Measurements from ENCODE around the gene KCNJ5.

The KCNJ5 gene

DNA sequence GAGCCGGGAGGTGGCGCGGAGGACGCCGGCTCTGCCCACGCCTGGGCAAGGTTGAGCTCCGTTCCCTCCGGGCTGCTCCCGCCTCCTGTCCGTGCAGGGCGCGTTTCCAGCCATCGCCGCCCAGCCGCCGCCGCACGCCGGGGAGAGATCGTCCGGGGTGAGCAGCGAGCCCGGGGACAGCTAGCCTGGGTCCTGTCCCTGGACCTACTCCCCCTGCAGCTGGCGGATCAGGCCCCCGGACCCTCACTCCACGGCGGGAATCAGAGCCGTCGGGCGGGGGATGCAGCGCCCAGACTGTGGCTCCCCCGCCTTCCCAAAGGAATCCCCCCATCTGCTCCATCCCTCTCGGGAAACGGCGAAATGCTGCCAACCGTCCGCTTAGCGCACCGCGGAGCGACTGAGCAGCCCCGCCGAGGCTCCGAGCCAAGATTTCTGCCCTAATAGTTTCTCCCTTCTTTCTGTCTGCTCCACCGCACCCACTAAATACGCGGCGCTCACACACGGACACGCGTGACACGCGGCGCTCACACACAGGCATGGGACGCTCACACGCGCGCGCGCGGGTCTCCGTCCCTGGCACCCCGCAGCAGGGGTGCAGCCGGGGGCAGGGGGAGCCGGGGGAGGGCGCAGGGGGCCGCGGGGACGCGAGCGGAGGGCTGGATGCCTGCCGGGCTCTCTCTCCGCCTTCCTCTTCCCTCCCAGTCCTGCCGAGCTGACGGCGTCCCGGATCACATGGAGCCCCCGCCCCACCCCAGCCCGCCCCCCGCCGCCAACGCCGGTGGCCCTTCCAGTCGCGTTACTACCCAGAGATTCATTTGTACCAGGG lies at the start of gene KCNJ5:
Gene KCNJ5, plus strand, starts transcription at position 814 of the 826 bp plus-strand sequence. CDS start 19,918 bp downstream, outside the sequence.
- DNase-seq (ENCODE audit: extremely low read depth in 1 of 2, low read depth in 1 of 2), result no peak

DNA sequence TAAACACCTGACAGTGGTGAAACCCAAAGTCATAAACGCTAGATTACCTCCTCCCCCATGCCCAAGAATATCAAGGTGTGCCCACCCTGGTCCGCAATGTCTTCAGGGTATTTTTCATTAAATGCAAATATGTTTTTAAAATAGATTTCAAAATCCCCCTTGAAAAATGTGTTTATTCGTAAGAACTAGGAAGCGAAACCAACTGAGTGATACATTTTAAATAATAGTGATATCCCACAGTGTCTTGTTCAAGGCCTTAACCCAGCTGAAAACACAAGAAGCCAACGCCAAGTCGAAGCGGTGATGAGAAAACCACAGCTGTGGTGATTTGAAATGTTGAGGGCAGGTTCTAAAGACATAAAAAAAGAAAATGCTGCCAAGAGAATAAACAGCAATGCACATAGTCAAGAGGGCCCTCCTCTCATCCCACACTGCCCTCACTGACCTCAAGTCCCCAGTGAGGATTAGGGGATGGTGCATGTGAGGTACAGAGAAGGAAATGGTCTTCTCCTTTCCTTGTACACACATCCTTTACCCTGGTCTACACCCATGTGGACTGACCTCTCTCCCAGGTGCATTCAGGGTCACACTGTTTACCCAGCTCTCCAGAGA lies 49.6 kb upstream of the KCNJ5 start:
- no peak for DNase-seq (ENCODE audit: extremely low read depth in 1 of 2, low read depth in 1 of 2)

DNA sequence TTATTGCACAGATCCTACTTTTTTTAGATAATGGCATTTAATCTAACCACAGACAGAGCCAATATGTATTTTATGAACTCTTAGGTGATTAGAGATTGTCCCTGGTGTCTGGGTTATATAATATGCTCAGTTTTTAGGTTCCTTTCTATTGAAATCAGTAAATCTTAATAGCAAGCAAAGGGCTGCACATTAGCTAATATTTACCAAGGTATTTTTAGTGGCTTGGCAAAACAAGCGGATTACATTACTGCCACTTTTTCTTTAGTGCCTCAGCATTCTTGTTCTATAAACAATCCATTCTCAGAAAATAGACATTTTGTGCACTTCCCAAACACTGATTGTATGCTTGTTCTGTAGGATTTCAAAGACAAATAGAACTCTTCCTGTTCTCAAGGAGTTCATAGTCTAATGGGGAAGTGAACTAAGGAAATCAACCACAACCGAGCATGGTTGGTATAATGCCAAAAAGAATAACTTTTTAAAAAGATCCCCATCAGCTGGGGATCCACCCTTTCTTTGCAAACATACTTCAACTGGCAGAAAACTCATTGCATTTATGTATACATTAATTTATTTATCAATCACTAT lies 47.9 kb upstream of the KCNJ5 start:
- no peak for DNase-seq (ENCODE audit: extremely low read depth in 1 of 2, low read depth in 1 of 2)

DNA sequence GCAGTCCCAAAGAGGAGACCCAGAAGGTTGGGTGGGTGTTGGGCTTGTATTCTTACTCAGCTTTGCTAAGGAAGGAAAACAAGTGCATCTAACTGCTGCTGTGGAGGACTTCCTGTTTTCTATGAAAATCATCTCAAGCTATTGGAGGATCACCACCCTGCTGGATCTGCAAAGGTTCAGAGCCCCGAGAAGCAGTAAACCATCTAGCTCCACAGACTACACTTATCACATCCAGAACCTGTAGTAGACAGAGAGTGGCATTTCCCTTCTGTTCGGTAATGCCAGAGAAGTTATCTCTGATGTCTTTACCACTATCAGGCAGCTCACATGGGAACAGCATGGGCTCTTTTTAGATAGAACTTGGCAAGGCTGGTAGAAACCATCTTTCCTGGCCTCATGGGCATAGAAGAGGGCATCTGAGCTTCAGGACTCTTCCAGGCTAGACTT lies 45.8 kb upstream of the KCNJ5 start:
- DNase-seq (ENCODE audit: extremely low read depth in 1 of 2, low read depth in 1 of 2), result no peak

DNA sequence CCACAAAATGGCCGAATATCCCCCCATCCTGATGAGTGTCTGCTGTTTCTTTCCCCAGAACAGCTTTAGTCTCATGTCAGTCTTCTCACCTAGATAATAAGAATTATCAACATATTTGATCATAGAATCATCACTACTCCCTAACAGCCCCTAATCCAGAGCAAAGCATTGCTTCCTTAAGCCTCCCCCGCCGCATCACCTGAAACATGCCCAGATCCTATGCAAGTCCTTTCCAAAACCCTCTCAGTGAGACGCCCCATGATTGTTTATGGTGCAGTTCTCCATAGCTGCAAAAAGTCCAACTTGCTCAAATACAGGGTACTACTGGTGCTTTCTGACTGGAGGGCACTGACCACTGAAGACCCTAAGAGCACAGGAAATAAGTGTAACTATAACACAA lies 44.2 kb upstream of the KCNJ5 start:
- no peak for DNase-seq (ENCODE audit: extremely low read depth in 1 of 2, low read depth in 1 of 2)

DNA sequence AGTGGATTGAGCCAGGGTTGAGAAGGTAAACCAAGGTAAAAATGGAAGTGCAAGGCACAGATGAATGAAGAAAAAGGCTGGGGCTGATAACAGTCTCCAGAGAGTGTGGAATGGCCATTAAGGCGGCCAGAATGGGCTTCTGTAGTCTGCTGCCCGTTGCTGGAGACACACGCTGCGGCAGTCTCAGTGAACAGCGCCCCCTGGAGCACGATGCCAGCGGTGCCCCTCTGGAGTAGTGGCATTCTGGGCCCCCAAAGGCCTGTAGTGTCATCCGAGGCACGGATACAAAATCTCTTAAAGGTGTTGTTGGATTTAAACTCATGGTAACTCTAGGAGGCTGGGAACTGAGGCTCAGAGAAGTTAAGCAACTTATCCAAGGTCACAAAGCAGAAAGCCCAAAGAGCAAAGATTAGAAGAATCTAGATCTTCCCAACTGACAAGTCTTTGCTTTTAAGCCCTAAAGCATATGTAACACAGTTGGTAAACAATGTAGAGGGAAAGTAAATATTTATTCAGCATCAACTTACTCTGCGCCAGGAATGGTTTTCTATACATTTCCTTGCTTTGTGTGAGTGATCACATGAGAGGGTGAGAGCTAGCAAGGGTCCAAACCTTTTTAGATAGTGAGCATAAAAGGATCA lies 42.2 kb upstream of the KCNJ5 start:
- peak in 1 of 2 donors; percentile 52 for DNase-seq (ENCODE audit: extremely low read depth in 1 of 2, low read depth in 1 of 2)

DNA sequence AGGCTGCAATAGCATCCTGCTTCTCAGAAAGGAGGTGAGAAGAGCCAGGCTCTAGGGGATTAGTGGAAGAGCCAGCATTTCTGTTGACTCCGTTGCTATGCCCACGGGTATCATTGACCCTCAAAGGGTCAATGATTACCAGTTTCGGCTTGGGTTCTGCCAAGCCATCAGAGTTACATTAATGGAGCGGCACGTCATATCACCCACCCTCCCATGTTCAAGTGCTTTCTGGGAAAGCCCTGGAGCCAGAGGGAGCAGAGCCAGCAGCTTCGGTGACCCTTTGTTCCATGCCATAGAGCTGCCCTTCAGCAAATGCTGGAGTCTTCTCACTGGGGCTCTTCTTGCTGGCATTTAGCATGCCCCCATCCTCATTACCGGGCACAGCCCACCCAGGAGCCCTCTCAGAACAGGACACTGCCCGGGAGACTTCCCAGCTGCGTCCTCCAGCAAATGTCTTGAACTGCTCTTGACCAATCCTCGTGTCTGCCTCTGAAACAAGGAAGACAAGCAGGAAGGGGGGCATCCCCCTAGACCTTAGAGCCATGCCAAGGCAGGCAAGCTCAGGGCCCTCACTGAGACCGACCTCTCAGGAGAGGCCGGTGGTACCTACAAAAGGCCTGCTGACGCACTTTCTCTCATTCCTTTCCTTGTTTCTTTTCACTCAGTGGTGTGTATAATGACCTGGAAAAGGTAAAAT lies 38.7 kb upstream of the KCNJ5 start:
- no peak for DNase-seq (ENCODE audit: extremely low read depth in 1 of 2, low read depth in 1 of 2)

GRCh38 chr11:128853559-128853958 lies 37.6 kb upstream of the KCNJ5 start:
- no peak for DNase-seq (ENCODE audit: extremely low read depth in 1 of 2, low read depth in 1 of 2)

- DNase-seq (ENCODE audit: extremely low read depth in 1 of 2, low read depth in 1 of 2), result no peak
Measured at GRCh38 chr11:128854841-128855240, 36.3 kb upstream of the KCNJ5 start.

GRCh38 chr11:128856241-128856640 lies 34.9 kb upstream of the KCNJ5 start:
- no peak for DNase-seq (ENCODE audit: extremely low read depth in 1 of 2, low read depth in 1 of 2)

GRCh38 chr11:128857341-128857740 lies 33.8 kb upstream of the KCNJ5 start:
- DNase-seq (ENCODE audit: extremely low read depth in 1 of 2, low read depth in 1 of 2), result no peak

- DNase-seq (ENCODE audit: extremely low read depth in 1 of 2, low read depth in 1 of 2), result peak; percentile 47 to 50
Measured at GRCh38 chr11:128859563-128860441, 31.4 kb upstream of the KCNJ5 start.

DNA sequence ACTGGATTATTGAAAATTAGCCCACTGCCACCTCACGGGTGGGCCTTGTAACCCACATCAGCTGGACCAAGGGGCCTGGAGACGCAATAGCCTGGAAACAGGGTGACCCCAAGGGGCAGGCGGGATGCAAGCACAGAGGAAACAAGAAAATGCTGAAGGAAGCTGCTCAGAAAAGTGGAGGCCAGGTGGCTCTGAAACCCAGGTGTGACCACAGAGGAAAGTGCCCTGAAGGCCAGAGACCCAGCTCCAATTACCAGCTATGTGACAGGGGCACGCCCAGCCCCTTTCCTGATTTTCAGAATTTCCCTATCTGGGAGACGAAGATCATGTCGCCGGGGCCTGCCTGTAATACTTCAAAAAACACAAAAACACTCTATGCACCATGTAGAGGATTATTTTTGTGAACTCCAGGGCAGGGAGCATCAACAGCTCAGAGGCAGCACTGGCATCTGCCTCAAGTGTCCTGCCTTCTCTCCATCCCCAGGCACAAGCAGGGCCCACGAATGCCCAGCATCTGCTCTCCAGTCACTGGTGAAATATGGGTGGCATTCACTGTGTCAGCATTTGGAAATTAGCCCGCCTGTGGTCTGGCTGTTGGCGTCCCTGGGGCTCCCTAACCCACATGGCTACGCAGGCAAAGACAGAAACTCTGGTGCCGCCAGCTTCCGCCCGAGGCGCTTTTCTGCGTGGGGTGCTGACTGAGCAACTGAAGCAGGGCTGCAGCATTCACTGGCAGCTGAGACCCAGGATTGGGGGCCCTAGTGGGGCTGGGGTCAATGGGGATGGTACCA lies 30.4 kb upstream of the KCNJ5 start:
- no peak for DNase-seq (ENCODE audit: extremely low read depth in 1 of 2, low read depth in 1 of 2)

GRCh38 chr11:128862406-128862805 lies 28.8 kb upstream of the KCNJ5 start:
- DNase-seq (ENCODE audit: extremely low read depth in 1 of 2, low read depth in 1 of 2), result no peak

DNA sequence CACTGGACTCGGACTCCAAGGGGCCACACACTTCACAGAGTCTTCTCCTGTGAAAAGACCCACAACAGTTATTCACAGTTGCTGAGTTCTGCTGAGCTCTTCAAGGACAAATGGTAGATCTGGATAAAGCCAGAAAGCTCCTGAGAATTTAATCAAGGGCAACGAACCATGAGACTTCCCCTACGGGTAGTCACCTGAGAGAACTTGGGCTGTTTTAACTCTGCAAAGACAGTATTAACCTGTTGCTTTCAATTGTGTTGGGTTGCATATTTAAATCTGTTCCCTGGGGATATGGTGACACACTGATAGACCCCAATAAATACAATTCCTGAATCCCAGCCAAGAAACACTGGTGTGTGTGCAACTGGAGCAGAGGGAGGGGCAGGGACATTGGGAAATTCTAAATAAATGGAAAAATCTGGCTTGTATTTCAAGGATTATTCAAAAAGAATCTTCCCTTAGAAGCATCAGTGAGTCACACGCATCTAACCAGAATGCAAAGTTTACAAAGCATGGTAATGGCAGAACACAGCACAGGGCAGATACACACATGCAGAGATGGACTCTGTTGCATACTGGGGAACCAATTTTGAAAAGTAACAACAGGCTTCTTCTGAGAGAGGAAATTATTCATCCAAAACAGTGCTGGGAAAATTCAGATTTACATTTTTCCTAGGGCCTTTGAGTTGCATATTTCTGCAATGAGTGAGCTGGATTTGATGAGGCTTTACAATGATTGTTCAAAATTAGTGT lies 28.1 kb upstream of the KCNJ5 start:
- no peak for DNase-seq (ENCODE audit: extremely low read depth in 1 of 2, low read depth in 1 of 2)

DNA sequence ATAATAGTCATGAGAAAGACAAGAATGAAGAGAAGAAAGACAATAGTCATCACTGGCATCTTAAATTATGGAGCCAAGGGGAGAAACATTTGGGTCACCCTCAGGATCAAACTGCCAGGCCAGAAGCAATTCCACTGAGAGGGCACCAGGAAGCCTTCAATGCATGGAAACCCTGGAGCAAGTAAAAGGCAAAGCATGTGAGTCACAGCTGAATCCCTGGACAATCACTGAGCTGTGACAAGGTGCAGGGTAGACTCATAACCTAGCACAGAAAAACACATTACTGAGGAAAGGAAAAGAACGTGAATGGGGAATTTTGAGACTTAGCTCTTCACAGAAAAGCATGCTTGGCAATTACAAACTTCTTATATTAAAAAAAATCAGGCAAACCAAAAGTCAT lies 25.7 kb upstream of the KCNJ5 start:
- DNase-seq (ENCODE audit: extremely low read depth in 1 of 2, low read depth in 1 of 2), result no peak

DNA sequence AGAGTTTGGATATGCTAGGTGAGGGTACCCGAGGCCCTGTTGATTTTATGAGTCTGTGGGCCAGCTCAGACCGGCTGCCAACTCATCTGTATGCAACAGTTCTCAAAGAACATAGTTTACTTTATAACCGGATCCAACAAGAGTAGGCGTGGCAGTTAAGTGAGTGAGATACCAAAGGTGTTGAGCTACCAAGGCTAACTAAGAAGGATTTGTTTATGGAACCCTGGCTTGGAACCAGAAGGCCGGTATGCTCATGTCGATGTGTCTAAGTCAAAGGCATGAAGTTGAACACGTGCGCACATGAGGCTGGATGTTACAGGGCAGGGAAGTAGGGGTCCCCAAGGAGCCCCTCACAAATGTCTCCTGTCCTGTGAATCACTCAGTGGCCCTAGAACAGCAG lies 23.9 kb upstream of the KCNJ5 start, which contains the start of gene KCNJ1:
Gene KCNJ1, minus strand, starts transcription at position 20 of the 400 bp plus-strand sequence. CDS start 27,053 bp downstream, outside the sequence.
- DNase-seq (ENCODE audit: extremely low read depth in 1 of 2, low read depth in 1 of 2), result no peak

Measured in stimulated activated CD8-positive, alpha-beta memory T cell treated with anti-CD3 and anti-CD28 coated beads, Interleukin-7, amount 100 ng/mL, for 48 hours (primary cell).